NT2/D1 (cell line): ENCODE measurements around the gene APC2.

ENCODE experiments used
- DNase-seq: peaks from one replicate; pipeline ENCODE4 v3.0.0-alpha.2; 2011; ENCODE audit warnings: low read depth, low spot score
- H3K27me3 ChIP-seq: 2 replicates; pipeline ENCODE4 v1.6.0; 2011; ENCODE audit warnings: mild to moderate bottlenecking; ENCODE audit not compliant: insufficient read length, insufficient read depth
- H3K36me3 ChIP-seq: 2 replicates; pipeline ENCODE4 v1.6.1; 2011; ENCODE audit warnings: mild to moderate bottlenecking, low read length, mixed read lengths; ENCODE audit not compliant: insufficient read depth, insufficient read length
- H3K4me1 ChIP-seq: 2 replicates; pipeline ENCODE4 v1.5.1; 2011; ENCODE audit not compliant: insufficient read depth, insufficient read length
- H3K4me3 ChIP-seq: 2 replicates; pipeline ENCODE4 v1.5.1; 2011; ENCODE audit warnings: low read depth; ENCODE audit not compliant: insufficient read length
- H3K9ac ChIP-seq: 2 replicates; pipeline ENCODE4 v1.6.0; 2011; ENCODE audit warnings: low read depth; ENCODE audit not compliant: insufficient read length
- H3K9me3 ChIP-seq: 2 replicates; pipeline ENCODE4 v1.5.1; 2011; ENCODE audit warnings: mild to moderate bottlenecking, low read length; ENCODE audit not compliant: insufficient read depth
- SUZ12 ChIP-seq: IDR thresholded peaks from 2 replicates; pipeline ENCODE4 v1.6.1; 2011; ENCODE audit not compliant: insufficient read length, insufficient read depth; ENCODE audit errors: extremely low read depth
- YY1 ChIP-seq: IDR thresholded peaks from 2 replicates; pipeline ENCODE4 v1.6.1; 2011; ENCODE audit not compliant: insufficient read length, insufficient read depth
- ZNF274 ChIP-seq: IDR thresholded peaks from 2 replicates; pipeline ENCODE4 v1.6.1; 2011; ENCODE audit warnings: mild to moderate bottlenecking, low read depth, low read length

The APC2 gene

DNA sequence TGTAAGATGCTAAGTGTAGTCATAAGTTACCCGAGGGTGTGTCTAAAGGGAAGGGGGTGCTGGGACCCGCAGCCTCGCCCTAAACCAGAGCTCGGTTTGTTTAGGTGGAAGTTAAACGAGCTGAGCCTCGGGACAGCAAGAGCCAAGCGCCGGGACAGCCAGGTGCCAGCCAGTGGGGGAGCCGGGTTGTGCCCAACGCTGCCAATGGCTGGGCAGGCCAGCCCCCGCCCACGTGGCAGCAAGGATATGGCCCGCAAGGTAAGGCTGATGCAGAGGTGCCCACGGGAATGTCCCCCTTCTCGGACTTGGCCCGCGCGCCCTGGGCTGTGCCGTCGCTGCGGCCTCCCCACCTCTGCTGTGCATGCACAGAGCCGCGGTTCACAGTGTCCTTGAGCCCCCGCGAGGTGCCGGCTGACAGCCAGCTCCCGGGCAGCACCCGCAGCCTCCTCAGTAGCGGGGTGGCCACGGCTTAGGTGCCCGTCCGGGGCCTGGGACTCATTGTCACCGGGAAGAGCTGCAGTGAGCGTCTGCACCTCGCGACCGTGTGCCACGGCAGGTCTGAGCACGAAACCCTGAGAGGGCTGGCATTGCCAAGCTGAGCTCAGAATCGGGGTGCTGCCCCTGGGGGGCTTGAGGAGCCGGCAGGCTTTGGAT is 21.1 kb upstream of the APC2 start:
- no peak for TF ChIP-seq ZNF274
- TF ChIP-seq YY1, result no peak
- TF ChIP-seq SUZ12, result no peak
- no peak overlapping the region for H3K4me3 ChIP-seq
- H3K4me1 ChIP-seq, result peaks cover 36% of the 10 kb centered on the region
- peaks cover 90% of the 10 kb centered on the region for H3K36me3 ChIP-seq
- H3K9me3 ChIP-seq, result no peaks in the 10 kb centered on the region
- peak overlapping the region; percentile 18 for H3K9ac ChIP-seq
- no peak for DNase-seq
- H3K27me3 ChIP-seq, result no peaks in the 10 kb centered on the region

DNA sequence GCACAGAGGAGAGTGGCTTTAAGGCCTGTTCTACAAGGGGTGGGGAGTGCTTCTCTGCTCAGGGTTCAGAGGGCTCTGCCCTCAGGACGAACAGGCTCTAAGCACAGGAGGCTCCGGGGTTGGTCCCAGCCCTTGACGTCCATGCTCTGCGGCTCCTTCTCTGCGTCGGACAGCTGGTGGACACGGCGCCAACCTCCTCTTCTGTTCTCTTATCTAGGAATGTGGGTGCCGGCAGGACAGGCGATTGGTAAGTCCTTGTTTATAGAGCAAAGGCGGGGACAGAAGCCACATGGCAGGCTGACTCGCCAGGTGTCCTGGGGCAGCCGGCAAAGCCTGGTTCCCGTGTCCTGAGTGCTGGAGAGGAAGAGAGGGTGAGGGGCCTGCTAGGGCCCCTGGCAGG is 20.2 kb upstream of the APC2 start:
- Histone ChIP-seq H3K36me3 (peaks cover 91% of the 10 kb centered on the region), H3K9ac (peak overlapping the region; percentile 12), H3K4me3 (no peak overlapping the region), H3K4me1 (peaks cover 34% of the 10 kb centered on the region), H3K27me3 (no peaks in the 10 kb centered on the region), H3K9me3 (no peaks in the 10 kb centered on the region)
- DNase-seq, result no peak
- TF ChIP-seq SUZ12 (no peak), ZNF274 (no peak), YY1 (no peak)

- H3K4me1 ChIP-seq, result peaks cover 32% of the 10 kb centered on the region
- peaks cover 89% of the 10 kb centered on the region for H3K36me3 ChIP-seq
- H3K9me3 ChIP-seq, result no peaks in the 10 kb centered on the region
- no peak for DNase-seq
- no peak overlapping the region for H3K9ac ChIP-seq
- TF ChIP-seq YY1 (no peak), SUZ12 (no peak), ZNF274 (no peak)
- no peak overlapping the region for H3K4me3 ChIP-seq
- H3K27me3 ChIP-seq, result no peaks in the 10 kb centered on the region
Measured at GRCh38 chr19:1430246-1430645, 19.7 kb upstream of the APC2 start.

- no peak for DNase-seq
- TF ChIP-seq SUZ12, result no peak
- TF ChIP-seq YY1, result no peak
- TF ChIP-seq ZNF274, result no peak
- H3K36me3 ChIP-seq, result peaks cover 78% of the 10 kb centered on the region
Measured at GRCh38 chr19:1431759-1432506, 18.0 kb upstream of the APC2 start.

GRCh38 chr19:1432507-1432887 is 17.4 kb upstream of the APC2 start:
- peaks cover 21% of the 10 kb centered on the region for H3K4me1 ChIP-seq
- H3K9ac ChIP-seq, result no peak overlapping the region
- H3K4me3 ChIP-seq, result no peak overlapping the region
- peaks cover 73% of the 10 kb centered on the region for H3K36me3 ChIP-seq
- TF ChIP-seq SUZ12, result no peak
- TF ChIP-seq ZNF274, result no peak
- TF ChIP-seq YY1, result no peak
- no peaks in the 10 kb centered on the region for H3K27me3 ChIP-seq
- no peak for DNase-seq
- H3K9me3 ChIP-seq, result no peaks in the 10 kb centered on the region

More at GRCh38 chr19:1431759-1432506, 18.0 kb upstream of the APC2 start:
- H3K4me3 ChIP-seq, result no peak overlapping the region
- H3K27me3 ChIP-seq, result no peaks in the 10 kb centered on the region
- H3K4me1 ChIP-seq, result peaks cover 21% of the 10 kb centered on the region
- H3K9me3 ChIP-seq, result no peaks in the 10 kb centered on the region
- peak overlapping the region; percentile 21 for H3K9ac ChIP-seq

DNA sequence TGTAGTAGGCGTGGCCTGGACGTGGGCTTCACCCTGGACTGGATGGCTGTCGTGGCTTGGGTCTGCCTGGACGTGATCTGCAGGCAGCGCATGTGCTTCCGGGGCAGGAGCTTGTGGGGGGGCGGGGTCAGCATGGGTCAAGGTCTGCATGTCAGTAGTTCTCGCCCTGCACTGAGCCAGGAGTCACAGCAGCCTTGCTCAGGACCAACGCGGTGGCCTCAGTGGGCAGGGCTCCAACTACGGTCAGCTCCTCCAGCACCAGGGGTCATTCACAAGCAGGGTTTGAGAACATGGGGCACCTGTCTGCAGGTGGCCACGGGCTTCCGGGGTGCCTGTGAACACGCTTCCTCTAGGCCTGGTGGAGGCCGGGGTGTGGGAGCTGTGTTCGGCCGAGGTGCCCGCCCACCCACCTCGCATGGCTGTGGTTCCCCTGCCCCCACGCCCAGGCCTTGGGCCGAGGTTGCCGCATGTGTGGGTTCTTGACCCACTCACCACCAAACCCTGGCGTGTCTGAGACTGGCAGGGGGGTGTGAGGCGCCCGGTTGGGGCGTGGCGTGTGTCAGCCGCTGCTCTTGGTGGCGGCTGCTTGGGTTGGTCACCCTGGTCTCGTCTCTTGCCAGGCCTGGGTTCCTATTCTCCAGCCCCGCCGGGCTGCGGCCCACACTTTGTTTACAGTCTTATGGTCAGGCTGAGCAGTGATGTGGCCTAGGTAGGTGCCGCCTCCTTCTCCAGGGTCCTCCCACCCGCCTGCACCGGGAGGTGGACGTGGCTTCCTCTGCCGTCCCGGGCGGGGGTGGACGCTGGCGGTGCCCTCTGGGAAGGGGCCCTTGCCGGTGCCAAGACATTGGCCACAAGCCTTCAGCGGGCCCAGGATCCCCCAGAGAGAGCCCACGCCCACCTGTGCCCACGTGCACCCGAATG is 16.5 kb upstream of the APC2 start:
- Histone ChIP-seq H3K36me3 (peaks cover 64% of the 10 kb centered on the region), H3K9me3 (no peaks in the 10 kb centered on the region), H3K9ac (peak overlapping the region; percentile 21), H3K4me1 (peaks cover 21% of the 10 kb centered on the region), H3K27me3 (no peaks in the 10 kb centered on the region), H3K4me3 (no peak overlapping the region)
- no peak for DNase-seq
- no peak for TF ChIP-seq YY1
- TF ChIP-seq SUZ12, result no peak
- TF ChIP-seq ZNF274, result no peak
